Glutamatergic neuron (in vitro differentiated cells): ENCODE results near the gene PAFAH1B1. TPM values are rescaled to one million over a fixed set of nuclear protein-coding genes. Genes with fewer than 3 reads are reported as not detected.

Experiments
- DNase-seq: peaks from one replicate; pipeline ENCODE4 v3.0.0; 2022
- H3K27ac Mint-ChIP-seq: one replicate; pipeline ENCODE4 v1.8.0; 2020; ENCODE audit warnings: mild to moderate bottlenecking, mixed read lengths, inconsistent platforms; ENCODE audit not compliant: unreplicated experiment
- H3K27me3 Mint-ChIP-seq: one replicate; pipeline ENCODE4 v1.8.0; 2020; ENCODE audit warnings: mild to moderate bottlenecking, moderate library complexity, mixed read lengths, inconsistent platforms; ENCODE audit not compliant: unreplicated experiment
- H3K36me3 Mint-ChIP-seq: one replicate; pipeline ENCODE4 v1.8.0; 2020; ENCODE audit warnings: mild to moderate bottlenecking, mixed read lengths, inconsistent platforms; ENCODE audit not compliant: unreplicated experiment
- H3K4me1 Mint-ChIP-seq: one replicate; pipeline ENCODE4 v1.8.0; 2020; ENCODE audit warnings: mild to moderate bottlenecking, low read depth, mixed read lengths, inconsistent platforms; ENCODE audit not compliant: unreplicated experiment
- H3K4me3 Mint-ChIP-seq: one replicate; pipeline ENCODE4 v1.8.0; 2020; ENCODE audit warnings: mild to moderate bottlenecking, mixed read lengths, inconsistent platforms; ENCODE audit not compliant: unreplicated experiment
- H3K9me3 Mint-ChIP-seq: one replicate; pipeline ENCODE4 v1.8.0; 2020; ENCODE audit warnings: mild to moderate bottlenecking, moderate library complexity, mixed read lengths, inconsistent platforms; ENCODE audit not compliant: unreplicated experiment
- total RNA-seq: library from RNA; stranded (reverse); fragmentation: NEBNext Ultra II Directional; extraction: Animal tissue kit (Norgen Biotek cat#: 25700); gene quantifications from one replicate; pipeline ENCODE4 v1.2.1, GENCODE V29; 2021; ENCODE audit not compliant: unreplicated experiment
- TF ChIP-seq, protein P1 (sequence below): fragments of 200-600 bp; sonication (generic); IDR thresholded peaks from one replicate; pipeline ENCODE4 v1.5.0; 2021; ENCODE audit not compliant: partially characterized antibody, unreplicated experiment

The PAFAH1B1 gene
- total RNA-seq, 1 donor from 2014 or later = 296 TPM

DNA sequence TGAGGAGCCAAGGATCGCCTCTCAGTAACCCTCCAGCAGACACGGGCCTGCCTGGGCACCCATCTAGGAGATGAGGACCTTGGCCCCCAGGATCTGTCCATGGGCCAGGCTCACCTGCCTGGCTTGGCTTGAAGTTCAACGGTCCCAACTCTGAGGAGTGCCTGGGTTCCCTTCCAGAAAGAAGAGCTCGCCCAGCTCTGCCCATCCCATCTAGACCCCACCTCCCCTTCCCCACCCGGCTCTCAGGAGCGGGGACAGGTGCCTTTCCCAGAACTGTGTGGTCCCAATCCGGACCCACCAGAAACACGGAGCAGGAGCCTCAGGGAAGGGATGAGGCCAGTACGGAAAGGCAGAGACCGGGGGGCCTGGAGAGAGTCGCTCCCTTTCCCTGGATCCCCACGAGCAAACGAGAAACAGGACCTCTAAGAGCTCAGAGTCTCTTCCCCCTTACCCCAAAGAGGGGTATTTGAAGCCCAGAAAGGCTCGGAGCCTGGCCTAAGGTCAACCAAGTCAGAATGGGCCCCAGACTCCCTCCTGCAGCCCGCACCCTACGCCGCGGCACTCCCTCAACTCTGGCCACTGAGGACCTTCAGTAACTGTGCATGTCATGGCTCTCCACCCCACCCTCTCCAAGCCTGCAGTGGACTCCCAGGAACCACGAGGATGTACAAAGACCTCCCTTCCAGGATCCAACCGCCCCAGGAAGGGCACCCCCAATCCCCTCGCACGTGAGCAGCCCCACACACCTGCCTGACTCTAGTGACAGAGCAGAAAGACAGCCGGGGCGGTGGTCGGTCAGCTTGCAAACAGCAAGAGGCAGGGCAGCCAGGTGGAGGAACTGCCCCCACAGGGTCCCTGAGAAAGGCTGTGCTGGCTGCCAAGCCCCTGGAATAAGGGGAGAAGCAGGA, 112.7 kb downstream of the PAFAH1B1 start:
- peaks cover 11% of the 10 kb centered on the region for H3K4me1 Mint-ChIP-seq
- no peak for DNase-seq
- TF ChIP-seq, protein P1, sequence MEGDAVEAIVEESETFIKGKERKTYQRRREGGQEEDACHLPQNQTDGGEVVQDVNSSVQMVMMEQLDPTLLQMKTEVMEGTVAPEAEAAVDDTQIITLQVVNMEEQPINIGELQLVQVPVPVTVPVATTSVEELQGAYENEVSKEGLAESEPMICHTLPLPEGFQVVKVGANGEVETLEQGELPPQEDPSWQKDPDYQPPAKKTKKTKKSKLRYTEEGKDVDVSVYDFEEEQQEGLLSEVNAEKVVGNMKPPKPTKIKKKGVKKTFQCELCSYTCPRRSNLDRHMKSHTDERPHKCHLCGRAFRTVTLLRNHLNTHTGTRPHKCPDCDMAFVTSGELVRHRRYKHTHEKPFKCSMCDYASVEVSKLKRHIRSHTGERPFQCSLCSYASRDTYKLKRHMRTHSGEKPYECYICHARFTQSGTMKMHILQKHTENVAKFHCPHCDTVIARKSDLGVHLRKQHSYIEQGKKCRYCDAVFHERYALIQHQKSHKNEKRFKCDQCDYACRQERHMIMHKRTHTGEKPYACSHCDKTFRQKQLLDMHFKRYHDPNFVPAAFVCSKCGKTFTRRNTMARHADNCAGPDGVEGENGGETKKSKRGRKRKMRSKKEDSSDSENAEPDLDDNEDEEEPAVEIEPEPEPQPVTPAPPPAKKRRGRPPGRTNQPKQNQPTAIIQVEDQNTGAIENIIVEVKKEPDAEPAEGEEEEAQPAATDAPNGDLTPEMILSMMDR = no peak
- H3K36me3 Mint-ChIP-seq = no peaks in the 10 kb centered on the region
- H3K27ac Mint-ChIP-seq = no peak overlapping the region
- H3K4me3 Mint-ChIP-seq = peak overlapping the region; percentile 34
- H3K9me3 Mint-ChIP-seq = peaks cover 5% of the 10 kb centered on the region
- peaks cover 6% of the 10 kb centered on the region for H3K27me3 Mint-ChIP-seq

DNA sequence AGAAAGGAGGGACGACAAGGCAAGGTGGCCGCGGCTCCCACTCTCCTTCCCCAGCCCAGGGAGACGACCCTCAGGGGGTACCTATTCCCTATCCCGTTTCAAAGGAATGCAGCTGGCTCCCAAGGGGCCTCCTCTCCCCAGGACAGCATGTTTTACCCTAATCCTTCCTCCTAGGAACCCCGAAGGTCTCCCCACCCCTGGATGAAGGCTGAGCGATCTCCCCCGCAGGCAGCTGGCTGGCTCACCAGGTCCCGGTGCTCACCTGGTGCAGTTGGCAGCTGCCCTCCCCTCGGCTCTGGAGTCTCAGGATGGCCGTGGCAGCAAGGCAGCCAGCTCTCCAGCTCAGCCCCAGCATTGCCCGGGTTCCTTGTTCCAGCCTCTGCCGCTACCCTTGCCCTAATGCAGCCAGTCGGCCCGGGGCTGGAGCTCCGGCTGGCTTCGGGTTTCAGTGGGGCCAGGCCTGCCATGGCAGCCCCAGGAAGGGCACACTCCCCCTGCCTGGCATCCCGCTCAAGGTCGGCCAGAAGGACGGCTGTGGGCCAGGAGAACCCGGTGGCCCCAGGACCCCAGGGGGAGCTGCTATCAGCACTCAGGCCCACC, 113.6 kb downstream of the PAFAH1B1 start:
- Mint-ChIP-seq H3K9me3 (peaks cover 5% of the 10 kb centered on the region), H3K27ac (no peak overlapping the region), H3K36me3 (no peaks in the 10 kb centered on the region), H3K27me3 (peaks cover 7% of the 10 kb centered on the region), H3K4me3 (no peak overlapping the region), H3K4me1 (peaks cover 11% of the 10 kb centered on the region)
- TF ChIP-seq, protein P1 = no peak
- DNase-seq = no peak

DNA sequence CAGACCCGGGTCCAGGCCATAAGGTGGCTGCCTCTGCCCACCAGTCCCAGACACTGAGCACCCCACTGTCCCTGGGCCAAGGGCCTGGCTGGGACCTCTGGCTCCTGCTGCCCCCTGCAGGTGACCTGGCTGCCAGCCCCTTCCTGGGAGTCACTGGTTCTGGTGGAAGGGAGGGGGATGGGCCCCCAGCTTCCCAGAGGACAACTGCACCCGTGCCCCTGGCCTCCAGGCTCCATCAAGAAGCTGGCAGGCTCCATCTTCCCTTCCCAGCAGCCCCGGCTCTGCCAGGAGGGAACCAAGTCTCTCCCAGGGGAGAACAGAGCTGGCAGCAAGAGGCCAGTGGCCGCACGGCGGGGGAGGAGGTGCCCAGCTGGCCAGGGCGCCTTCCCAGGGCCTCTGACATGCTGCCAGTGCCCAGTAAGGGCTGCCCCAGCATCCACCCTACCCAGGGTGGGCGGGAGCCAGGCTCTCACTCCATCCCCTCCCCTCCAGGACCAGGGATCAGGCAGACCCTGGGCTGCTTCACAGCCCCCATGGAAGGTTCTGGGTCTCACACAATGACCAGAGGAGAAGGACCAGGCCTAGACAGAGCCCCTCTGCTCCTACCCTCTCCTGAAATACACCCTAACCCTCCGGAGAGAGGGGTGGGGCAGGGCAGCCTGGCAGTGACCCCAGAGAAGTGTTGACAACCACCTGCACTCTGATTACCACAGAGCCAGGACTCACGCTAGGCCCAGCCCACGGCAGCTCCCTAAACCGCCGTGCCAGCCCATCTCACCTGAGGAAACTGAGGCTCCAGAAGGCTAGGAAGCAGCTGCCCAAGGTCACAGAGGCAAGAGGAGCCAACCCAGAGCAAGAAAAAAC, 114.5 kb downstream of the PAFAH1B1 start:
- peak; percentile 74 for DNase-seq
- H3K36me3 Mint-ChIP-seq = no peaks in the 10 kb centered on the region
- no peak overlapping the region for H3K4me3 Mint-ChIP-seq
- H3K4me1 Mint-ChIP-seq = peaks cover 15% of the 10 kb centered on the region
- TF ChIP-seq, protein P1 = peak; percentile 50
- H3K27me3 Mint-ChIP-seq = peaks cover 7% of the 10 kb centered on the region
- no peak overlapping the region for H3K27ac Mint-ChIP-seq
- peaks cover 9% of the 10 kb centered on the region for H3K9me3 Mint-ChIP-seq

DNA sequence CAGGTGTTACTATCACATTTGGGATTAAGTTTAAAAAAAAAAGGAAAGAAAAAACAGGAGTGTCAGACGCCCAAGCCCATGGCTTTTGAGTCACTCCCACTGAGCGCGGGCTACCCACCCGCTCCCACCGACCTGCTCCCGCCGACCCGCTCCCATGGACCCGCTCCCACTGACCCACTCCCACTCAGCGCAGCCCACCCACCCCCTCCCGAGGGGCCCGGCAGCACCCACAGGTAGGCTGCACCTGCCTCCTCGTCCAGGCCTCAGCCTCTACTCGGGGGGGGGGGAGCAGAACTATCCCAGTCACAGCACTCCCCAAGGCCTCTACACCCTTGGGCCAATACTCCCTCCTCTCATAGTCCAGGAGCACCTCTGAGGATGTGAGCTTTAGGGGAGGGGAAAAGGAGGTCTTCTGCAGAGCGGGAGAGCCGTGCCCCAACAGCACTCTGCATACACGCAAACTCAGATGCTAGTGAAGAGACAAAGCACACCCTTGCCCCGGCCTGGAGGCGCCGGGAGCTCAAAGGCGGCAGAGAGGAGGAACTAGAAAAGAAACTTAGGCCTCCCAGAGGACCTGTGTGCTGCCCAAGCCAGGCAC, 115.2 kb downstream of the PAFAH1B1 start:
- H3K27me3 Mint-ChIP-seq = peaks cover 7% of the 10 kb centered on the region
- H3K27ac Mint-ChIP-seq = no peak overlapping the region
- H3K36me3 Mint-ChIP-seq = no peaks in the 10 kb centered on the region
- DNase-seq = no peak
- peaks cover 9% of the 10 kb centered on the region for H3K9me3 Mint-ChIP-seq
- no peak overlapping the region for H3K4me3 Mint-ChIP-seq
- TF ChIP-seq, protein P1 = no peak
- H3K4me1 Mint-ChIP-seq = peaks cover 15% of the 10 kb centered on the region
